ENCODE results near the gene ERI2. TPM values are rescaled to one million over a fixed set of nuclear protein-coding genes. Genes with fewer than 3 reads are reported as not detected.

ERI2 gene
- total RNA-seq, 1 donor, result 26.3 TPM

DNA sequence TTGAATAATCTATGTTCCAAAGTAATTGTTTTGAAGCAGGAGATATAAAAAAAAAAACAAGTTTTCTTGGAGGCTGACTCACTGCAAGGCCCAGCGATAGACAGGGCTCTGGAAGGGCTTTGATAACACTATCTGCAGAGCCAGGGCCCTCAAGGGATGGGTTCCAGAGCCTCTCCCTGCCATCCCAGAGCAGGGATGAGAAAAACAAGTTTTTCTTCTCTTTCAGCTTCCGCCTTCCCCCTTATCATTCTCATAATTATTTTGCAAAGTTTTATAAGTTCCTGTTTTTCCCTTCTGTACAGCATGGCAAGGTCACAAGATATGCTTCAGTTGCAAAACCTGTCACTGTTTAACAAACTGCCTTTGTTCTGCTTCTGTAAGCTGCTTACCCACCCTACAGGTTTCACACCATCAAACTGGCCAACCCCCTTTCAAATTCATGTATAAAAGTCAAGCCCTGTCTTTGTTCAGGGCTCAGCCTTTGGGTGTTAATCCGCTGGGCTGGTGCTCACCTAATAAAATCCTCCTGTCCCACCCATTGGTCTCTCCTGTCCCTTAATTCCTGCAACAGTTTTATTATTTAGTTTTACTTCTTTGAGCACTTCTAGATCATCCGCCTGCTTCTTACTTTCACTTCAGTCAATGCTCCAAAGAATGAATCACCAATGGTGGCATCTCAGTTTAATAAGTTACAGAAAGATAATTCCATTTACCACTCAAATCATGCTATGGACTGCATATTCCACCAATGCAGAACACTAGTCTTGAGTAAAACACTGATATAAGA is 59.0 kb downstream of the ERI2 start:
- TF ChIP-seq, protein P1, sequence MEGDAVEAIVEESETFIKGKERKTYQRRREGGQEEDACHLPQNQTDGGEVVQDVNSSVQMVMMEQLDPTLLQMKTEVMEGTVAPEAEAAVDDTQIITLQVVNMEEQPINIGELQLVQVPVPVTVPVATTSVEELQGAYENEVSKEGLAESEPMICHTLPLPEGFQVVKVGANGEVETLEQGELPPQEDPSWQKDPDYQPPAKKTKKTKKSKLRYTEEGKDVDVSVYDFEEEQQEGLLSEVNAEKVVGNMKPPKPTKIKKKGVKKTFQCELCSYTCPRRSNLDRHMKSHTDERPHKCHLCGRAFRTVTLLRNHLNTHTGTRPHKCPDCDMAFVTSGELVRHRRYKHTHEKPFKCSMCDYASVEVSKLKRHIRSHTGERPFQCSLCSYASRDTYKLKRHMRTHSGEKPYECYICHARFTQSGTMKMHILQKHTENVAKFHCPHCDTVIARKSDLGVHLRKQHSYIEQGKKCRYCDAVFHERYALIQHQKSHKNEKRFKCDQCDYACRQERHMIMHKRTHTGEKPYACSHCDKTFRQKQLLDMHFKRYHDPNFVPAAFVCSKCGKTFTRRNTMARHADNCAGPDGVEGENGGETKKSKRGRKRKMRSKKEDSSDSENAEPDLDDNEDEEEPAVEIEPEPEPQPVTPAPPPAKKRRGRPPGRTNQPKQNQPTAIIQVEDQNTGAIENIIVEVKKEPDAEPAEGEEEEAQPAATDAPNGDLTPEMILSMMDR (IDR thresholded peaks at IDR 0.05; ENCODE audit: insufficient read depth, low read depth, low read length), result no peak
- no peak for DNase-seq (ENCODE audit: low read depth)
- H3K4me3 ChIP-seq (ENCODE audit: low read depth, low read length), result no peak overlapping the region

- DNase-seq (ENCODE audit: low read depth), result no peak
- TF ChIP-seq, protein P1 (IDR thresholded peaks at IDR 0.05; ENCODE audit: insufficient read depth, low read depth, low read length), result no peak
- H3K4me3 ChIP-seq (ENCODE audit: low read depth, low read length), result no peak overlapping the region
Measured at GRCh38 chr16:20746461-20746860, 59.8 kb downstream of the ERI2 start.

Small RNA genes lying within 50 kb of the gene (small RNA-seq; reads per million reads assigned to genes)
- gene RF00618 (not detected), gene RNU6-944P (not detected)

Other genes with a start within 250 kb of the ERI2 start
- not detected in 2 replicates for gene ACSM2B, start 230.1 kb downstream of the ERI2 start, total RNA-seq
- not detected in 2 replicates for gene ACSM1, start 108.8 kb downstream of the ERI2 start, total RNA-seq
- gene THUMPD1, start 64.7 kb downstream of the ERI2 start, total RNA-seq, result 69.6 and 74.7 TPM in 2 replicates
- 0.32 and 0.86 TPM in 2 replicates for gene ACSM3, start 42.5 kb downstream of the ERI2 start, total RNA-seq
- 6.9 and 8.1 TPM in 2 replicates for gene REXO5, start 55 bp upstream of the ERI2 start, total RNA-seq
- gene DCUN1D3, start 93.9 kb upstream of the ERI2 start, total RNA-seq, result 24.5 and 52.2 TPM in 2 replicates
- gene LYRM1, start 94.3 kb upstream of the ERI2 start, total RNA-seq, result 28.0 and 59.2 TPM in 2 replicates

Measured in fibroblast of villous mesenchyme (primary cell).